Measurements from ENCODE around the gene FNDC8. TPM values are rescaled to one million over a fixed set of nuclear protein-coding genes. Genes with fewer than 3 reads are reported as not detected.

Gene FNDC8
- total and polyA plus RNA-seq, 9 of the 15 experiments (the other 6 are each of a cell fraction or from before 2014, with no cell fraction given), result 0.04 TPM; not detected in 8

GRCh38 chr17:35099908-35100307 is 21.5 kb upstream of the FNDC8 start:
- WGBS (ENCODE audit: insufficient coverage, low coverage, missing lambda C conversion rate), result 78% methylated on average over 3 of the region's 3 CpGs
- Histone ChIP-seq H3K9me1 (ENCODE audit: control insufficient read depth, insufficient read depth, low read length) (no peaks in the 10 kb centered on the region), H3K4me3 (no peak overlapping the region), H3K9ac (ENCODE audit: insufficient read depth in 1 of 2, low read depth in 2 of 2, low read length in 2 of 2) (no peak overlapping the region), H3K27ac (ENCODE audit: extremely low read depth, low read depth, low read length) (no peak overlapping the region), H3K36me3 (ENCODE audit: control insufficient read depth, insufficient read depth, low read length) (peaks cover 47% of the 10 kb centered on the region; the same call in 2 of the 3 replicates), H3K27me3 (ENCODE audit: control insufficient read depth in 2 of 2, insufficient read depth in 2 of 2, low read length in 2 of 2) (no peaks in the 10 kb centered on the region), H3K4me1 (replicated peaks in 1 of 2; ENCODE audit: control insufficient read depth in 2 of 2, insufficient read depth in 2 of 2, low read length in 2 of 2) (no peaks in the 10 kb centered on the region), H4K20me1 (replicated peaks; ENCODE audit: control insufficient read depth, insufficient read depth, low read length) (no peaks in the 10 kb centered on the region), H2AFZ (ENCODE audit: low read depth, low read length) (no peak overlapping the region), H3K79me2 (ENCODE audit: control insufficient read depth, insufficient read depth, low read length) (no peaks in the 10 kb centered on the region), H3K4me2 (ENCODE audit: insufficient read depth, low read length) (no peak overlapping the region), H3K9me3 (replicated peaks; ENCODE audit: control insufficient read depth, insufficient read depth, low read depth, low read length) (no peaks in the 10 kb centered on the region)
- ChIA-PET CTCF (ENCODE audit: low intra/inter-chr PET ratio) (no interaction called here), POLR2A (no interaction called here)
- TF ChIP-seq CHD2 (IDR thresholded peaks at IDR 0.05; ENCODE audit: low read depth, low read length), result no peak
- ATAC-seq (no peak), FAIRE-seq (no peak), DNase-seq (ENCODE audit: extremely low read depth in 1 of 4, low spot score in 3 of 4) (no peak)
- in situ Hi-C loops (cut with MboI), result no loop called here
- intact Hi-C loops (cut with micrococcal nuclease), result no loop called here
- BruUV-seq (replicated peaks), result no TSS peak

GRCh38 chr17:35101036-35101435 is 20.4 kb upstream of the FNDC8 start:
- POLR2A ChIA-PET, result no interaction called here
- intact Hi-C loops (cut with micrococcal nuclease), result no loop called here
- TF ChIP-seq CHAMP1 (IDR thresholded peaks at IDR 0.05) (no peak), USF2 (CRISPR knock-in tag; IDR thresholded peaks at IDR 0.05) (no peak), ZBTB26 (CRISPR knock-in tag; IDR thresholded peaks at IDR 0.05) (no peak), NFIC (IDR thresholded peaks at IDR 0.05) (no peak), ZNF408 (CRISPR knock-in tag; IDR thresholded peaks at IDR 0.05; ENCODE audit: low read depth) (no peak), NEUROD1 (IDR thresholded peaks at IDR 0.05; ENCODE audit: borderline replicate concordance, low read depth, low read length, partially characterized antibody) (no peak), COPS2 (conservative IDR thresholded peaks at IDR 0.05) (no peak)

More at GRCh38 chr17:35101036-35101435, 20.4 kb upstream of the FNDC8 start:
- CTCF ChIA-PET (ENCODE audit: low intra/inter-chr PET ratio), result interaction anchor here (0.7 kb wide), 1 partner anchor 20 kb away, joined by 4 read pairs; no protein-coding TSS in a partner anchor
- DNase-seq (ENCODE audit: extremely low read depth in 1 of 4, low spot score in 3 of 4), result no peak
- Histone ChIP-seq H3K79me2 (ENCODE audit: control insufficient read depth, insufficient read depth, low read length) (no peaks in the 10 kb centered on the region), H3K4me3 (no peak overlapping the region), H3K9ac (ENCODE audit: insufficient read depth in 1 of 2, low read depth in 2 of 2, low read length in 2 of 2) (no peak overlapping the region), H3K9me1 (ENCODE audit: control insufficient read depth, insufficient read depth, low read length) (no peaks in the 10 kb centered on the region), H3K36me3 (ENCODE audit: control insufficient read depth, insufficient read depth, low read length) (peaks cover 54% of the 10 kb centered on the region; the same call in 2 of the 3 replicates), H3K27ac (ENCODE audit: extremely low read depth, low read depth, low read length) (no peak overlapping the region), H3K4me1 (replicated peaks in 1 of 2; ENCODE audit: control insufficient read depth in 2 of 2, insufficient read depth in 2 of 2, low read length in 2 of 2) (no peaks in the 10 kb centered on the region), H3K9me3 (replicated peaks; ENCODE audit: control insufficient read depth, insufficient read depth, low read depth, low read length) (no peaks in the 10 kb centered on the region), H4K20me1 (replicated peaks; ENCODE audit: control insufficient read depth, insufficient read depth, low read length) (no peaks in the 10 kb centered on the region), H2AFZ (ENCODE audit: low read depth, low read length) (no peak overlapping the region), H3K27me3 (ENCODE audit: control insufficient read depth in 2 of 2, insufficient read depth in 2 of 2, low read length in 2 of 2) (no peaks in the 10 kb centered on the region), H3K4me2 (ENCODE audit: insufficient read depth, low read length) (no peak overlapping the region)
- no peak for ATAC-seq
- in situ Hi-C loops (cut with MboI), result no loop called here
- WGBS (ENCODE audit: insufficient coverage, low coverage, missing lambda C conversion rate), result 85% methylated on average over 14 of the region's 14 CpGs
- FAIRE-seq, result no peak
- BruUV-seq (replicated peaks), result no TSS peak
